K562 (cell line): Measurements from ENCODE around the gene BTD. TPM values are rescaled to one million over a fixed set of nuclear protein-coding genes. Genes with fewer than 3 reads are reported as not detected.
A peak's percentile ranks its signal among the peaks of the same experiment; 100 is the strongest.

Experiments
- BCOR ChIP-seq: fragments of 450-650 bp; IDR thresholded peaks from 2 replicates; pipeline ENCODE4 v1.6.1; 2016
- E2F3 ChIP-seq: fragments of 250-450 bp; sonication (Bioruptor Pico); IDR thresholded peaks from 2 replicates; pipeline ENCODE4 v1.4.0; 2020; ENCODE audit warnings: mild to moderate bottlenecking
- ELK3 ChIP-seq: fragments of 450-650 bp; formaldehyde crosslinking; IDR thresholded peaks from 2 replicates; pipeline ENCODE4 v1.4.0; 2020; ENCODE audit warnings: mild to moderate bottlenecking
- EP400 ChIP-seq: fragments of 450-650 bp; IDR thresholded peaks from 2 replicates; pipeline ENCODE4 v1.6.1; 2017; ENCODE audit warnings: antibody characterized with exemption, mild to moderate bottlenecking, moderate library complexity
- ERF ChIP-seq: fragments of 450-650 bp; formaldehyde crosslinking; IDR thresholded peaks from 2 replicates; pipeline ENCODE4 v1.4.0; 2020; ENCODE audit warnings: mild to moderate bottlenecking, mixed read lengths
- FOXO4 ChIP-seq: fragments of 450-650 bp; formaldehyde crosslinking; IDR thresholded peaks from 2 replicates; pipeline ENCODE4 v1.4.0; 2020; ENCODE audit warnings: mild to moderate bottlenecking, moderate library complexity
- GTF2F1 ChIP-seq: IDR thresholded peaks from 2 replicates; pipeline ENCODE4 v1.6.1; 2011; ENCODE audit warnings: low read depth, low read length, improper control_type of control experiment
- ID3 ChIP-seq, 2 experiments: fragments of 250-450 bp in 1 of 2; fragments of 450-650 bp in 1 of 2; sonication (Bioruptor Pico) in 1 of 2; IDR thresholded peaks; 2 replicates each; pipeline versions ENCODE4 v1.6.1 to v1.8.0; 2016 to 2021; ENCODE audit warnings: mild to moderate bottlenecking in 2 of 2, moderate library complexity in 2 of 2, missing compliant biosample characterization in 1 of 2, missing genetic modification characterization in 1 of 2
- NFIX ChIP-seq: fragments of 250-450 bp; sonication (Bioruptor Pico); IDR thresholded peaks from 2 replicates; pipeline ENCODE4 v1.4.0; 2020; ENCODE audit warnings: low read depth, mild to moderate bottlenecking, moderate library complexity
- PHB ChIP-seq: fragments of 250-450 bp; sonication (Bioruptor Pico); IDR thresholded peaks from 2 replicates; pipeline ENCODE4 v1.5.0; 2021
- SNAPC5 ChIP-seq: fragments of 250-450 bp; sonication (Bioruptor Pico); IDR thresholded peaks from 2 replicates; pipeline ENCODE4 v1.8.0; 2021; ENCODE audit warnings: moderate library complexity, mild to moderate bottlenecking, inconsistent platforms
- TCF3 ChIP-seq: sonication (generic); formaldehyde crosslinking; IDR thresholded peaks from 2 replicates; pipeline ENCODE4 v1.4.0; 2020; ENCODE audit warnings: mild to moderate bottlenecking, missing genetic modification reagents
- ZNF239 ChIP-seq: fragments of 250-450 bp; sonication (Bioruptor Pico); IDR thresholded peaks from 2 replicates; pipeline ENCODE4 v1.4.0; 2020; ENCODE audit warnings: mild to moderate bottlenecking
- ZNF324 ChIP-seq: fragments of 250-450 bp; sonication (Bioruptor Pico); IDR thresholded peaks from 2 replicates; pipeline ENCODE4 v1.4.0; 2020; ENCODE audit warnings: mild to moderate bottlenecking
- ZNF354B ChIP-seq: fragments of 250-450 bp; sonication (Bioruptor Pico); IDR thresholded peaks from 2 replicates; pipeline ENCODE4 v1.4.0; 2020
- ZNF407 ChIP-seq: fragments of 450-650 bp; IDR thresholded peaks from 2 replicates; pipeline ENCODE4 v1.6.1; 2016; ENCODE audit warnings: low read depth
- ZNF551 ChIP-seq: fragments of 250-450 bp; sonication (Bioruptor Pico); IDR thresholded peaks from 2 replicates; pipeline ENCODE4 v1.5.0; 2021; ENCODE audit warnings: mild to moderate bottlenecking, moderate library complexity
- polyA plus RNA-seq, 8 experiments: library from polyadenylated mRNA; depleted of rRNA in 4 of 8; stranded (reverse) in 5 of 8; unstranded in 3 of 8; fragments of >200 nt; fragmentation: Nextera tagmentation in 2 of 8; fragmentation: Illumina TruSeq in 1 of 8; extraction: Ambion mirVana in 2 of 8; extraction: Trizol in 1 of 8; gene quantifications; 2 replicates each; pipeline versions ENCODE4 v1.2.1 to v1.2.3, GENCODE V29; 2011 to 2014; ENCODE audit warnings: inconsistent platforms in 1 of 8, missing spikeins in 1 of 8
- total RNA-seq, 7 experiments: library from RNA; depleted of rRNA in 6 of 7; stranded (reverse); fragments of >200 nt in 6 of 7; fragmentation: Illumina TruSeq in 2 of 7; extraction: Trizol in 2 of 7; gene quantifications; 2 replicates each; pipeline versions ENCODE4 v1.2.1 to v1.2.3, GENCODE V29; 2011 to 2021; ENCODE audit warnings: low replicate concordance in 1 of 7
- TF ChIP-seq, protein P1 (sequence below): fragments of 450-650 bp; formaldehyde crosslinking; IDR thresholded peaks from 2 replicates; pipeline ENCODE4 v1.4.0; 2022; ENCODE audit warnings: mild to moderate bottlenecking, moderate library complexity

The BTD gene
- total and polyA plus RNA-seq, 9 of the 15 experiments (the other 6 are each of a cell fraction or from before 2014, with no cell fraction given): 6.6 to 26.2 (median 10.6) TPM

DNA sequence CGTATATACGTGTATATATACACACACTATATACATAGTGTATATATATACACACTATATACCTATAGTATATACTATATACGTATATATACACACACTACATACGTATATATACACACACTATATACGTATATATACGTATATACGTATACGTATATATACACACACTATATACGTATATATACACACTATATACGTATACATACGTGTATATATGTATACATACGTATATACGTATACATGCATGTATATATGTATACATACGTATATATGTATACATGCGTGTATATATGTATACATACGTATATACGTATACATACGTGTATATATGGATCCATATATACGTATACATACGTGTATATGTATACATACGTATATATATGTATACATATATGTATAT is 9.6 kb upstream of the BTD start (continued):
- TF ChIP-seq ID3 (CRISPR knock-in tag; IDR thresholded peaks at IDR 0.05) (peak; percentile 94), ID3 (tag; IDR thresholded peaks at IDR 0.05) (peak; percentile 82; the same call in 1 of the 2 replicates), ERF (no peak), PHB (CRISPR knock-in tag) (no peak), ZNF551 (CRISPR knock-in tag) (no peak), ZNF239 (CRISPR knock-in tag) (peak; percentile 41), TCF3 (CRISPR knock-in tag) (no peak), EP400 (peak; percentile 27; the same call in 1 of the 2 replicates), GTF2F1 (no peak), BCOR (no peak), NFIX (CRISPR knock-in tag) (peak; percentile 98), SNAPC5 (CRISPR knock-in tag) (peak; percentile 73), ZNF354B (CRISPR knock-in tag) (peak; percentile 62; the same call in 1 of the 2 replicates), ELK3 (no peak), E2F3 (CRISPR knock-in tag) (peak; percentile 91; the same call in 1 of the 2 replicates), FOXO4 (CRISPR knock-in tag) (peak; percentile 46; the same call in 1 of the 2 replicates), ZNF324 (CRISPR knock-in tag) (peak; percentile 66), ZNF407 (no peak)
- TF ChIP-seq, protein P1, sequence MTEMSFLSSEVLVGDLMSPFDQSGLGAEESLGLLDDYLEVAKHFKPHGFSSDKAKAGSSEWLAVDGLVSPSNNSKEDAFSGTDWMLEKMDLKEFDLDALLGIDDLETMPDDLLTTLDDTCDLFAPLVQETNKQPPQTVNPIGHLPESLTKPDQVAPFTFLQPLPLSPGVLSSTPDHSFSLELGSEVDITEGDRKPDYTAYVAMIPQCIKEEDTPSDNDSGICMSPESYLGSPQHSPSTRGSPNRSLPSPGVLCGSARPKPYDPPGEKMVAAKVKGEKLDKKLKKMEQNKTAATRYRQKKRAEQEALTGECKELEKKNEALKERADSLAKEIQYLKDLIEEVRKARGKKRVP (CRISPR knock-in tag): no peak
